ENCODE data around the gene PIK3R6. TPM values are rescaled to one million over a fixed set of nuclear protein-coding genes. Genes with fewer than 3 reads are reported as not detected.
A peak's percentile ranks its signal among the peaks of the same experiment; 100 is the strongest.

PIK3R6 gene
- total RNA-seq, 1 donor: not detected

DNA sequence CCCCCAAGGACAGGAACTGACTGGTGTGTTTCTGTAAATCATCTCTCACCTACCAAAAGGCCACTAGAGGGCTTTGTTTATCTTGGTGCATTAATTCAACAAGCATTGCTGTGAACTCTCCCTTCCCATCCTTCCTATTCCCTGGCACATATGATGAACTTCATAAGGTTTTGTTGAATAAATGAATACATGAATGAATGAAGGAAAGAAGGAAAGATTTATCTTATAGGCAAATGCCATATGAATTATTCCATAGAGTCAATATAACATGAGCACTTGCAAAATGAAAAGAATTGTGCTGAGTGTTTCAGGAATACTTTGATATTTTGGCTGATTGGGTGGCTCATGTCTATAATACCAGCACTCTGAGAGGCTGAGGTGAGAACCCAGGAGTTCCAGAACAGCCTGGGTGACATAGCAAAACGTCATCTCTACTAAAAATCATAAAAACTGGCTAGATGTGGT is 113.5 kb downstream of the PIK3R6 start:
- peak; percentile 37 for DNase-seq (ENCODE audit: low read depth)
- TF ChIP-seq CTCF (IDR thresholded peaks at IDR 0.05; ENCODE audit: insufficient read depth, low read length): peak; percentile 52
- no peak overlapping the region for H3K4me3 ChIP-seq (ENCODE audit: low read depth, low read length)

DNA sequence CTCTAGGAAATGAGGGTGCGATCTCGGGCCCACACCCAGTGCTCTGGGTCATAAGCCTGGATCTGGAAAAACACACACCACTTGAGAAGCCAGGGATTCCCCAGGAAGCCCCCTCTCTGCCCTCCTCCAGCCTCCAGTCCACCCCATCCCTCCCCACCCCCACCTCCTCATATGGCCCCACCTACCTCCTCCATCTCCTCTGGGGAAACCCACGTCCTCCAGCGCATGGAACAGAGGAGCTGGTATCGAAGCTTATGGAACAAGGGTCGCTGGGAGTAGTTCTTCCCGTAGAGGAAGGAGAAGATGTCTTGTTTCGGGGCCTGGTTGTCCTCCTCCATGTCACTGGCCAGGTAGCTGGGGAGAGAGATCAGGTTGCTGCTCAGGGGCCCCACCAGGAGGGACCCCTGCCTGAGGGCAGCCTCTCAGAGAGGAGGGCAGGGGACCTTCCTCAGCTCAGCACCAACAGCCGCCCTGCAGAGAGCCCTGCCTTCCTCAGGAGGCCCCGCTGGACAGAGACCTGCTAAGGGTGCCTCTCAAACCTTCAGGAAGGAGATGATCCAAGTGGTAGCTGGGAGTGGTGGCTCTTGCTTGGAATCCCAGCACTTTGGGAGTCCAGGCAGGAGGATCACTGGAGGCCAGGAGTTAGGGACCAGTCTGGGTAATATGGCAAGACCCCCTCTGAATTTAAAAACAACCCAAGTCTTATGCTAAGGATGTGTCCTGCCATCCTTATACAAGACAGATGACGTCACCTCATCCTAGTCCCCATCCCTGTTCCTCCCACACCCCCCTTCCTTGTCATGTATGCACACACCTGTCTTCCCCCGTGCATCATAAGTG is 114.1 kb downstream of the PIK3R6 start:
- no peak overlapping the region for H3K4me3 ChIP-seq (ENCODE audit: low read depth, low read length)
- TF ChIP-seq CTCF (IDR thresholded peaks at IDR 0.05; ENCODE audit: insufficient read depth, low read length): no peak
- DNase-seq (ENCODE audit: low read depth): no peak

Other genes starting within 250 kb of the PIK3R6 start
- 85.7 and 404 TPM in 2 replicates for gene MYH10, start 236.9 kb downstream of the PIK3R6 start, total RNA-seq (ENCODE audit: low replicate concordance)
- gene CCDC42, start 122.8 kb downstream of the PIK3R6 start, total RNA-seq (ENCODE audit: low replicate concordance): not detected in 2 replicates
- not detected in 2 replicates for gene SPDYE4, start 109.1 kb downstream of the PIK3R6 start, total RNA-seq (ENCODE audit: low replicate concordance)
- gene MFSD6L, start 68.3 kb downstream of the PIK3R6 start, total RNA-seq (ENCODE audit: low replicate concordance): not detected in 2 replicates
- gene PIK3R5, start 98.0 kb upstream of the PIK3R6 start, total RNA-seq (ENCODE audit: low replicate concordance): not detected in 2 replicates
- gene NTN1, start 153.8 kb upstream of the PIK3R6 start, total RNA-seq (ENCODE audit: low replicate concordance): 0.33 and 0.81 TPM in 2 replicates